IPS-18c (cell line): ENCODE measurements around the gene IFNA4.
"Not testable (repeated sequence)": the region's sequence is repeated elsewhere in the genome, so short reads cannot be mapped to it uniquely, and the experiment has no call there.

Source experiments
- H3K4me3 ChIP-seq: 2 replicates; pipeline ENCODE4 v1.7.0; 2013; ENCODE audit warnings: low read depth, mild to moderate bottlenecking, low read length, moderate library complexity; ENCODE audit not compliant: insufficient read depth
- H3K9me3 ChIP-seq: one replicate; pipeline ENCODE4 v1.6.1; 2013; ENCODE audit warnings: mild to moderate bottlenecking, low read length, moderate library complexity; ENCODE audit not compliant: control insufficient read depth, insufficient read depth

IFNA4 gene

GRCh38 chr9:21187487-21187886 is at the start of gene IFNA4:
TSS of gene IFNA4 (minus strand) at chr9:21187587. CDS start at chr9:21187531, 56 bp downstream.
- not testable (repeated sequence) for H3K9me3 ChIP-seq, H3K4me3 ChIP-seq

- not testable (repeated sequence) for H3K9me3 ChIP-seq, H3K4me3 ChIP-seq
These were observed 49.0 kb upstream of the IFNA4 start for GRCh38 chr9:21236360-21236714.

- H3K9me3 ChIP-seq, H3K4me3 ChIP-seq: not testable (repeated sequence)
These were observed 48.3 kb upstream of the IFNA4 start for GRCh38 chr9:21235468-21236359.

GRCh38 chr9:21234153-21234687 is 46.8 kb upstream of the IFNA4 start:
- no peak overlapping the region for H3K4me3 ChIP-seq
- no peaks in the 10 kb centered on the region for H3K9me3 ChIP-seq

- Histone ChIP-seq H3K4me3 (no peak overlapping the region), H3K9me3 (no peaks in the 10 kb centered on the region)
These were observed 45.9 kb upstream of the IFNA4 start for GRCh38 chr9:21233258-21233657.

- H3K4me3 ChIP-seq, result no peak within 1 kb of the TSS
- no peaks in the 10 kb centered on the region for H3K9me3 ChIP-seq
These were observed 40.7 kb upstream of the IFNA4 start, which contains the start of gene IFNA17 for GRCh38 chr9:21228122-21228521. TSS of gene IFNA17 (minus strand) at chr9:21228222. CDS start at chr9:21228173, 49 bp downstream.

GRCh38 chr9:21217211-21217610 is 29.8 kb upstream of the IFNA4 start, which contains the start of gene IFNA16:
TSS of gene IFNA16 (minus strand) at chr9:21217311. CDS start at chr9:21217305, 6 bp downstream.
- H3K9me3 ChIP-seq, H3K4me3 ChIP-seq: not testable (repeated sequence)

GRCh38 chr9:21213411-21214326 is 26.3 kb upstream of the IFNA4 start:
- H3K9me3 ChIP-seq, result not testable (repeated sequence)

GRCh38 chr9:21212160-21212559 is 24.8 kb upstream of the IFNA4 start:
- not testable (repeated sequence) for H3K9me3 ChIP-seq, H3K4me3 ChIP-seq

More at GRCh38 chr9:21213411-21214326, 26.3 kb upstream of the IFNA4 start:
- not testable (repeated sequence) for H3K4me3 ChIP-seq

GRCh38 chr9:21210782-21211181 is 23.4 kb upstream of the IFNA4 start:
- H3K4me3 ChIP-seq, H3K9me3 ChIP-seq: not testable (repeated sequence)

- Histone ChIP-seq H3K4me3 (no peak overlapping the region), H3K9me3 (no peaks in the 10 kb centered on the region)
These were observed 22.9 kb upstream of the IFNA4 start for GRCh38 chr9:21210311-21210710.

- H3K9me3 ChIP-seq, H3K4me3 ChIP-seq: not testable (repeated sequence)
These were observed 19.7 kb upstream of the IFNA4 start, which contains the start of gene IFNA10 for GRCh38 chr9:21207043-21207442. TSS of gene IFNA10 (minus strand) at chr9:21207143. CDS start at chr9:21207097, 46 bp downstream.

GRCh38 chr9:21205204-21205603 is 17.8 kb upstream of the IFNA4 start:
- Histone ChIP-seq H3K4me3 (no peak overlapping the region), H3K9me3 (no peaks in the 10 kb centered on the region)

GRCh38 chr9:21202105-21202504 is 14.7 kb upstream of the IFNA4 start, which contains the start of gene IFNA7:
TSS of gene IFNA7 (minus strand) at chr9:21202205. CDS start at chr9:21202165, 40 bp downstream.
- H3K9me3 ChIP-seq, H3K4me3 ChIP-seq: not testable (repeated sequence)

GRCh38 chr9:21194867-21195776 is 7.7 kb upstream of the IFNA4 start:
- not testable (repeated sequence) for H3K4me3 ChIP-seq, H3K9me3 ChIP-seq
